ENCODE results near the gene GARNL3.

GARNL3 gene

DNA sequence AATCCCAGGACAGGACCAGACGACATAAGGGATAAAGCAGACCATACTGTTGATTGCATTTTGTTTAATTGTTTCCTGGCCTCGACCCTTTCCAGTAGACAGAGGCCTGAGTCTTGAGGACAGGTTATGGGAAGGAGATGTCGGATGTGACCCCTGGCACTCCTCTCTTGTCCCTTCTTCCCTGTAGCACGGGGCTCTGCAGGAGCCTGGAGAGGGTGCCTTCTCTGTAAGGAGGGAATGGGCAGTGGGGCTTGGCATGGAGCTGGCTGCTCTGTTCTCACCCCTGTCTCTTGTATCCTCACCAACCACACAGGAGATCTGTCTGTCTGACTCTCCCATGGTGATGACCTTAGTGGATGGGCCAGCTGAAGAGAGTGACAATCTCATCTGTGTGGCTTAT is 92.3 kb downstream of the GARNL3 start:
- no peak for DNase-seq

DNA sequence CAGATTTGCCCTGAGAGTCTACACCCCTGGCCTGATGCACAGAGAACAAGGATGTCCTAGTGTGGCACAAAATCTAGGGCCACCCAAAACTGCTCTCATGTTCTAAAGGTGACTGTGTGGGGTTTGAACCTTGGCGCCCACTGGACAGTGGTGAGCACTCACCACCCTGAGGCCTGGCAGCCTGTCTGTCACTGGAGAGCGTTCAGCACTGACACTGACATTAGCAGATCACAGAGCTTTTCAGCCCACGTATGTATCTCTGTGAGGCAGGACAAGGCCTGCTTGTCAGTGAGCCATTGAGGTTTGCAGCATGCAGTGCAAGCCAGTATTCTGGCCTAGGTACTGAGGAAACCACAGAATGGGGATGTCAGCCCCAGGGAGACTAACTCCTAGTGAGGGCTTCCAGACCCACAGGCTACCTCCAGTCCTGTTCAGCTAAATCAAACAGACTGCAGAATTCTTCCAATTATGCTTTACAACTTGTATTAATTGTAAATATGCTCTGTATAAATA is 93.5 kb downstream of the GARNL3 start:
- DNase-seq = no peak

DNA sequence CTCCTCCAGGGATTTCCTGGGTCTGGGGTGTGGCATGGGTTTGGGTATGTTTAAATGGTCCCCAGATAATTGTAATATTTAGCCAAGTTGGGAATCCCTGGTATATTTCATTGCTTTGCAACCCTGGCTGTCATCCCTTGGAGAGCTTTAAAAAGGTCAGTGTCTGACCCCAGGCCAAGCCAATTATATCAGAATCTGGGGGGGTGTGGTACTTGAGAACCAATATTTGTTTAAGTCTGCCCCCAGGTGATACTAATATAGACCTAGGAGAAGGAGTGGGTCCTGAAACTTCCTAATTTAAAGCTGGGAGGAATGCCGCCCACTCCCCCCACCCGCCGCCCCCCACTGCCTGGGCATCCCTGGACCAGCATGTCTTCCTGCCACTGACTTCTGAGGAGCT is 94.2 kb downstream of the GARNL3 start:
- DNase-seq = no peak

DNA sequence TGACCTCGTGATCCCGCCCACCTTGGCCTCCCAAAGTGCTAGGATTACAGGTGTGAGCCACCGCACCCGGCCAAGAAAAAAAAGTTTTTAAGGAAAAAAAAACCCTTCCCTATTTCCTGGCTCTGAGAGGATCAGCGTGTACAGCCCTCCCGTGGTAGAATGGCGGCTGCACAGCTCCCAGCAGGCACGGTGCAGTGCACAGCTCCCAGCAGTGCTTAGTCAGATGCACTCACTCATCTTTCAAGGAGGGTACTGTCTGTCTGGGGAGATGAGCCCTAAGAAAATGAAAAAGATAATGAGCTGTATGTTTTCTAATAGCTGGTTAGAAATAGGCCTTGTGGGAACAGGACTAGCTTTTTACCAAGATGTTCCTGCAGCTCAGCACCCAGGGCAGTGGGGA is 95.7 kb downstream of the GARNL3 start:
- no peak for DNase-seq

DNA sequence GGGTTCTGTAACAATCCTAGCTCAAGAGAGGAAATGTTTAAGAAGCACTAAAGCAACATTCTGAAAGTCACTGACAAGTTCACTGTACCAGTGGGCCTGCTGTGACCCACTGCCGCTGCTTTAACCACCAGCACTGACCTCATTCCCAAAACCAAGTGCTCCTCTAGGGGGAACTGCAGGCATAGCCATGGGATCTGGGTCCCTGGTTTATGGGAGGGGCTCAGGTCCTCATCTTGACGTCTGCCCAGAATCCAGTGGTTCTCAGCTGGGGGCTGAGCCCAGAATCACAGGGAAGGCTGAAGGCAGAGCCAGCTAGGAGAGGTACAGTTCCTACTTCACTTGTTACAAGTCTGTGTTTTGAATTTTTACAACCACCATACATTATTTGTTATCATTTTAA is 96.3 kb downstream of the GARNL3 start:
- DNase-seq = no peak

DNA sequence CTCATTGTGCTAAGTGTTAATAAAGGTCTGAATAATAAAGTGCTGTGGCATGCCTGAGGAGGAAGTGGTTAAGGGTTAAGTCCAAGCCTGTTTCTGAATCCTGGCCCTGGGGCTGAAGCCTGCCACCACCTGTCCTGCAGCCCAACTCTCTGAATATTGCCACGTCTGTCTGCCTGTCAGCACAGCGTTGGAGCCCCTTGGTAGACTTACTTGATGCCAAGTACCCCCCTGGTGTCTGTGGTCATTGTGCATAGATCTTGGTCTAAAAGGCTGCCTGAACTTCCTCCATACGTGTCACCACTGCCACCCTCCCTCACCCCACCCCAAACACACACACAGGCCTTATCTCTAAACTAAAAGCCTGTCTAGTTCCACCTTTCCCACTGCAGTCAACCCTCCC is 97.0 kb downstream of the GARNL3 start:
- DNase-seq = no peak

DNA sequence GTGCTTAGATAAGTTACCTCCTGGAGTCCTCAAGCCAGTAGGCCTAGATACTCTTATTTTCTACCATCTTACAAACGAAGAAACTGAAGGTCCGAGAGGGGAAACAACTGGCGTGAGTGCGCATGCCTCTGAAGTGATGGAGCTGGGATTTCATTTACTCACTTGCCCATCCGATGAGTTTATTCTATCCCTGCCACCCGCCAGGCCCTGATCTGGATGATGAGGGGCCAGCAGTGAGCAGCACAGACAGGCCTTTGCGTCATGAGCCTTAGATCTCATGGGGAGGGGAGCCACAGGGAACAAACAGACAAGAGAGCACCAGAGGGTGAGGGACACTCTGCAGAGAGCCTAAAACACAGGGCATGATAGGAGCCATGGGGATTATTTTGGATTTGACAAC is 98.3 kb downstream of the GARNL3 start:
- no peak for DNase-seq

DNA sequence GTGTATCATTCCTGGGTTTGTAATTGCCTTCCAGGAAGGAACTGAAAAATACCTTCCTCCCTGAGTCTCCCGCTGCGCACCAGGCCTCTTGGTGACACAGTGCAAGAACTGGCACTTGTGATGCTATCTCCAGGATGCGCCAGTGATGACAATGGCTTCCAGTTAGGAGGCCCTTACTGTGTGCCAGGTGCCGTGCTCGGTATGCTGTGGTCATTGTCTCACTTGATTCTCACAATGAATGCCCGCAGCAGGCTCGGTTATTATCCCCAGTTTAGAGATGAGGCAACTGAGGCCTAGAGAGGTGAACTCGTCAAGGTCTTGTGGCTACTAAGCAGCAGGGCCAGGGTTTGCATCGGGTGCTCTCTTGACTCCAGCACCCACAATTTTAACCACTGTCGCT is 100.9 kb downstream of the GARNL3 start:
- DNase-seq = no peak

DNA sequence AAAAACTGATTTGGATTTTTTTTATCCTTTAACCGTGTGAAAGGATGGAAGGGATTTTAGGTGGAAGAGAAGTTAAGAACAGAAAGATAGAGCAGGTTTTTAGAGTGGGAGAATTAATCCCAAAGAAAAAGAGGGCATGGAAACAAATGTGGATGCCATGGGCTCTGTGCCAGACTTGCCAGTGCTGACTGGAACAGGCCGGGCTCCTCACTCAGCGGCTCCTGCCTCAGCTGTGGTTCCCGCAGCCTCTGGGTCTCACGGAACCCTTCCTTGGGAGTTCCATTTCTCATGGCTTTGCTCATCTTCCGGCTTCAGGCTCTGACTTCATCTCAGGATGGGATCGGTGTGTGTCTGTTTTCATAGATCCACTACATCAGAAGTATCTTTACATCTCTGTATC is 102.0 kb downstream of the GARNL3 start:
- DNase-seq = no peak

DNA sequence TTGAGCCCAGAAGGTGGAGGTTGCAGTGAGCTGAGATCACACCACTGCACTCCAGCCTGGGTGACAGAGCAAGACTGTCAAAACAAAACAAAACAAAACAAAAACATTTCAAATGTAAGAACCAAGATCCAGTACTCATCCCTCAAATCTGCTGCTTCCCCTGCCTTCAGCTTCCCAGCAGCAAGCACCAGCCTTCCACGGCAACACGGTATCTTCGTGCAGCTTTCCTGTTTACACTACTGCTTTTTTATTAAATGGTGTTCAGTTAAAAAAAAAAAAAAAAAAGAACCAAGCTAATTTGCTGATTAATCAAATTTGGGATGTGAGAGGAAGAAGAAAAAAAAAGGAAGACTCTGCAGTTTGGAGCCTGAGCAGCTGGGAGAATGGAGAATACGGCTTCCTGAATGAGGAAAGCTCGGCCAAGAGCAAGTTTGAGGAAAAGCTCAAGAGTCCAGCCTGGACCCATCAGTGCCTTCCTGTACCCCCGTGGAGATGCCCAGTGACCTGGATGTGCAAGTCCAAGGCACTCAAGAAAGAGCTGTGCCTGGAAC is 104.4 kb downstream of the GARNL3 start:
- DNase-seq = no peak

DNA sequence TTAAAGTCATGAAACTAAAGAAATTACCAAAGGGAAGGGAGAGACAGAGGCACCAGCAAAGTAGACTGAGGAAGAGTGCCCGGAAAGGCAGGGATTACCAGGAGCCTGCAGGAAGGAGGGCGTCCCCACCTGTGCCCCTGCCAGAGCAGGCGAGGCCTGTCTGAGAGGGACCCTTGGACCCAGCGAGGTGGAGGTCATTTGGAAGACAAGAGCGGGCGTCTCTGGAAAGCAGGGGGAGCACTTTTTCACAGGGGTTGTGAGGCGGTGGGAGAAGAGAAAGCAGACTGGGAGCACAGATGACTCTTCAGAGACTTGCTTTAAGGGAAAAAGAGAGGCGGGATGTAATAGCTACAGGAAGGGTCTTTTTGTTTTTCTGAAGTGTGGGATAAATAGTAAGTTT is 104.9 kb downstream of the GARNL3 start:
- DNase-seq = no peak

DNA sequence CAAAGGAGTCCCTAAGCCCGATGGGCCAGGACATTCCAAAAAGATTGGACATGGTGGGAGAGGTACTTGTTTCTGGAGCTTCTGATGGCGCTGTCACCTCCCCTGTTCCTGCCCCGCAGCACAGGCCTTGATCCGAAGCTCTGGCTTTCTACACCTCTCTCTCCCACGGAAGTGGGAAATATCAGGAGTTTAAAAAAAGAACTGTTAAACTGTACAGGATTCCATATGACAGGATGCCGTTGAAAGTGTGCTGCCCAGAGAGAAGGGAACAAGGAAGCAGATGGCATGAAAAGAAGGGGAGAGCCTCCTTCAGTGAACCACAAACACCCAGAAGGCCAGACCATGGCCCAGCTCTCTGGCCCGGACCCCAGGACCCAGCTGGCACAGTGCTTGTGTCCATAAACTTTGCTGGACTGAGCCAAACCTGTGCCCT is 105.6 kb downstream of the GARNL3 start:
- DNase-seq = no peak

DNA sequence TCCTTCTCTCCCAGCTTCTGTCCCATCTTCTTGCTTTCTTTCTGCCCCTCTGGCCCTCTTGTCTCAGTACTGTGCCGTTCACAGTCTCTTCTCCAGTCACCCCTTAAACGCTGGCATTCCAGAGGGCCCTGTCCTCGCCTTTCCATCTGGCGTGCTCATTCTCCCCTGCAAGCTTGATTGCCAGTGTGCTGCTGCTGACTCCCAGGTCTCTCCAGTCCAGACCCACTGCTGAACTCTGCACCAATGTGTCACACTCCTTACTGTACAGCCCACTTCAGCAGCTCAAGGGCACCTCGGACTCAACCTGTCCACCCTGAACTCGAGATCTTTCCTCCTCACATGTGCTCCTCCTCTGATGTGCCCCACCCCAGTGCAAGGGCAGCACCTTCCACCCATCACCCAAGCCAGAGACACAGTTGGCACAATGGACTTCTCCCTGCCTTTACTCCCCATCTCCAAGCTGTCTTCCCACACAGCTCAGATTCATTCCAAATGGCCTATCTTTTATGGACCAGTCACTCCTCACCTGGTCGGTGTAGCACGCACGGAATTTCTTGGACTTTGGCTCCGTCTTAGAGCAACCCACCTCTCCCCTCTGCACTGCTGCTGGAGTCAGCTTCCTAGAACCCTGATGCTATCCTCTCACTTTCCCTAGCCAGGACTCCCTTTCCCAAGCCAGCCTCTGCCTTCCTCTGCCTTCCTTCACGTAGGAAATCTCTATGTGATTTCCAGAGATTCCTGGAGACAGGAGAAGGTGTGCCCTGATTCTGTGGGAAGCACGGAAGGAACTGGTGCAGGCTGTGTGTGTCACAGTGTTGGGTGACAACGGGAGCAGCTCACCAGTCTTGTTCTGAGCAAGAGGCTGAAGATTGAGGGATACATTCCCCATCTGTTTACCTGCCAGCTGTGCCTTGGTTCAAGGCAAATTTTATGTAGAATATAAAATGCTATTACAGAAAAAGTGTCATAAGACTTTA is 106.4 kb downstream of the GARNL3 start:
- DNase-seq = no peak

DNA sequence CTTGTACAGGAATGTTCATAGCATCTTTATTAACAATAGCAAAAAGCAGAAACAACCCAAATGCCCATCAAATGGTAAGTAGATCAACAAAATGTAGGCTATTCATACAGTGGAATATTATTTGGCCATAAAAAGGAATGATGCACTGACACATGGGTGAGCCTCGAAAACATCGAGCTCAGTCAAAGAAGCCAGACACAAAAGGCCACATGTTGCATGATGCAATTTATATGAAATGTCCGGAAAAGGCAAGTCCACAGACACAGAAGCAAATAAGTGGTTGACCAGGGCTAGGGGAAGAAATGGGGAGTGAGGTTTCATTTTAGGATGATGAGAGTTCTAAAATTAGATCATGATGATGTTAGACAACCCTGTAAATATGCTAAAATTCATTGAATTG is 115.9 kb downstream of the GARNL3 start:
- no peak for DNase-seq

DNA sequence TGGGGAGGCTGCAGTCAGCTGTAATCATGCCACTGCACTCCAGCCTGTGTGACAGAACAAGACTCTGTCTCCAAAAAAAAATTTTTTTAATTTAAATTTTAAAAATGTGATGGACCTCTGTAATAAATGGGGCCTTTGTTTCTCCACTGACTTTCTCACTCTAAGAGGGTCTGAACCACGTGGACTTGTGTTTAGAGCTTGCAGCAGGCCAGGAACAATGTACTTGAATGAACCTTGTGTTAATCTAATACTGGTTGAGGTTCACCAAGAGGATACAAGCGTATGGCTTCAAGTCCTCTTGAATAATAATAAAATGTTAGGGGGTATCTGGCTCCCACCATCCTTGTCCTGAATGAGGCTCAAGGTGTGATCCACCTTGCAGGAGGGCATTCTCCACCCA is 118.0 kb downstream of the GARNL3 start:
- DNase-seq = no peak

DNA sequence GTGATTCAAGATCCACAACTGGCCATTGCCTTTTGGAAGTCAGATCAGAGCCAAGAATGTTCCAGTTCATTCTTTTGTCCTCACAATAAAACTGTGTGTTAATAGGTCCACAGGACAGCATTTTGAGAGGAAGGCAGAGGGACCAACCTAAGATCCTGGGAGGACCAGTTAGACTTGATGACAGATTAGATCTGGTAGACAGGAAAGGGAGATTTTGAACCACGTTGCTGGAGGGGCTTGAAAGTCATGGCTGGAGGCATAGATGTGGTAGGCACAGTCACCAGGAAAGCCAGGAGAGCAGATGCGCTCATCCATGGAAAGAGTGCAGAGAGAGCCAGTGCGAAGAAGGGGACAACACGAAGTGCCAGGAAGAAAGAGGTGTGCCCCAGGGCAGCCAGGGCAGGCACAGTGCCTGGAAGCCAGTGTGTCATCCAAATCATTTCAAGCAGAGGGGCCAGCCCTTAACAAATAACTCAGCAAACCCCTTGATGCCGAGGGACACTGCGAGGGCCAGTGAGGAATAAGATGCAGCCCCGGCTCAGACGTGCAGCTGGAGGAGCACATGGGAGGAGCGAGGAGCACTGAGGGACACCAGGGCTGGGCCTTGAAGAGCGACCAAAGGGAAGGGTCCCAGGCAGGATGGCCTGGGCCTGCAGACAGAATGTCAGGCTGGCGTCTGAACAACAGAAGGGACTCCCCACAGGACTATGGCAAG is 119.6 kb downstream of the GARNL3 start:
- DNase-seq = no peak

DNA sequence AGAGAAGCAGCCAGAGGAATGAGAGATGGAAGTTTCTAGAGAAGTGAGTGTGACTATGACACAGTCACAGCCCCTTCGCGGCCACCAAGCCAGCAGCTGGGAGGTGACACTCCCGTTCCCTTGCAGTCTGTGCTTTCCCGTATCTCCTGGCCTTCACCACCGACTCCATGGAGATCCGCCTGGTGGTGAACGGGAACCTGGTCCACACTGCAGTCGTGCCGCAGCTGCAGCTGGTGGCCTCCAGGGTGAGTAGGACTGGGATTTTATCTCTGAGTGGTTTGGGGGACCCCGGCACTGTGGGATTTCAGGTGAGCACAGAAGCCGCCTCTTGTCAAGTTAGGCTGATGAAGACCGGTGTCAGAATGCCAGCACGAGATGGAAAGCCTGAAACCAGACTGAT is 120.3 kb downstream of the GARNL3 start:
- no peak for DNase-seq

DNA sequence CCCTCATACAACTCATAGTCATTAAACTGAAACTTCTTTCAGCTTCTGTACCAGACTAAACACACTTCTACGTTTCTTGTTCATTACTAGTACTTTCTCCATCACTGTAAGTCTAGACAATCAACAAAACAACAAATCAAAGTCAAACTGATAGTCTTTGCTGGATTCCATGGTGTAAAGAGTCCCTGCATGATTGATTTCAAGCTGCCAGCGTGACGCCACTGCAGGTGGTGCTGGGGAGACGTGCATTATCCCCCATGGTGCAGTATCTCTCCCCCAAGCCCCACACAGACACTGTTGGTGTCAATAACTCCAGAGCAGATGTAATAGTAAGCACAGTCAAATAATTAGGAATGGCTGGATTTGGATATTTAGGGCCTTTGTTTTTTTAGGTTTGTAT is 121.7 kb downstream of the GARNL3 start:
- DNase-seq = no peak

DNA sequence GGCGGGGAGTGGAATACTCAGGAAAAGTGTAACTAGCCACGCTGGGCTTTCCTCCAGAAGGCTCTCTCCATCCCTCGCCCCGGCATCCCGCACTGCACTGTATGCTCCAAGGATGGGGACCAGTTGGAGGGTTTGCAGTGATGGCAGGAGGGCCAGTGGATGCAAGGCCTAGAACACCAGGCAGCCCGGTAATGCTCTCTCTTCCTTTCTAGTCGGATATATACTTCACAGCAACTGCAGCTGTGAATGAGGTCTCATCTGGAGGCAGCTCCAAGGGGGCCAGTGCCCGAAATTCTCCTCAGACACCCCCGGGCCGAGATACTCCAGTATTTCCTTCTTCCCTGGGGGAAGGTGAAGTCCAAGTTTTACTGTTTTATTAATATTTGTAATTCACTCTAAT is 122.4 kb downstream of the GARNL3 start:
- DNase-seq = no peak

DNA sequence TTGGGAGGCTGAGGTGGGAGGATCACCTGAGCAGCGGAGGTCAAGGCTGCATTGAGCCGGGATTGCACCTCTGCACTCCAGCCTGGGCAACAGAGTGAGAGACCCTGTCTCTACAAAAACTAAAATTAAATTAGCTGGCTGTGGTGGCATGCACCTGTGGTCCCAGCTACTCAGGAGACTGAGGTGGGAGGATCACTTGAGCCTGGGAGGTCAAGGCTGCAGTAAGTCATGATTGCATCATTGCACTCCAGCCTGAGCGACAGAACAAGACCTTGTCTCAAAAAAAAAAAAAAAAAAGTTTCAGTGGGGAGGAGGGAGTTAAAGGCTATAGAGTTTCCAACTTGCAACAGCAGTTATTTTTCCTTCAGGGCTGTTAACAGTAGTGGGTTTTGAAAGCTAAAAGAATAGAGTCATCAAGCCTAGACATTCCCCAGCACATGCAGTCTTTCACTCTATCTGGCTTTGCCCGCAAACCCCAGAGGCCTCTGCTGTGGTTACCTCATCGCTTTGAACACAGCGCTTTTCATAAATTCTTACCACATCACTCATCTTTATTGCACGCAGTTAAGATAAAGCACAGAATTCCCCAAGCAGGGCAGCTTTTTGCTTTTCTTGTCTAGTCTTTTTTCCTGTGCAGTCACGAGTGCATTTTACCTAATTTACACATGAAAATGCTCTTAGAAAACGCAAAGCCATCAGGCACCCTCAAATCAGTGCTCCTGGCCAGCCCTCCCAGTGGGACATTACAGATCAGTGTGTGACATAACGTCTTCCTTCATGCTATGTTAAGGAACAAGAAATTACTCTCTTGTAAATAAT is 123.7 kb downstream of the GARNL3 start:
- no peak for DNase-seq

DNA sequence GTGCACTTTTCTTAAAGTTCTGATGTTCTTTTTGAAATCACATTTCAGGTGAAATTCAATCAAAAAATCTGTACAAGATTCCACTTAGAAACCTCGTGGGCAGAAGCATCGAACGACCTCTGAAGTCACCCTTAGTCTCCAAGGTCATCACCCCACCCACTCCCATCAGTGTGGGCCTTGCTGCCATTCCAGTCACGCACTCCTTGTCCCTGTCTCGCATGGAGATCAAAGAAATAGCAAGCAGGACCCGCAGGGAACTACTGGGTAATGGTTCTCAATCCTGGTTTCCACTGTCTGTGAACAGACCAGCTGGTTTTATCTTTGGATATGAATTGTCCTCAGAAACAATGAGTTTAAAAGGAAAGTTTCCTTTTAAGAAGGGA is 124.3 kb downstream of the GARNL3 start:
- DNase-seq = no peak

DNA sequence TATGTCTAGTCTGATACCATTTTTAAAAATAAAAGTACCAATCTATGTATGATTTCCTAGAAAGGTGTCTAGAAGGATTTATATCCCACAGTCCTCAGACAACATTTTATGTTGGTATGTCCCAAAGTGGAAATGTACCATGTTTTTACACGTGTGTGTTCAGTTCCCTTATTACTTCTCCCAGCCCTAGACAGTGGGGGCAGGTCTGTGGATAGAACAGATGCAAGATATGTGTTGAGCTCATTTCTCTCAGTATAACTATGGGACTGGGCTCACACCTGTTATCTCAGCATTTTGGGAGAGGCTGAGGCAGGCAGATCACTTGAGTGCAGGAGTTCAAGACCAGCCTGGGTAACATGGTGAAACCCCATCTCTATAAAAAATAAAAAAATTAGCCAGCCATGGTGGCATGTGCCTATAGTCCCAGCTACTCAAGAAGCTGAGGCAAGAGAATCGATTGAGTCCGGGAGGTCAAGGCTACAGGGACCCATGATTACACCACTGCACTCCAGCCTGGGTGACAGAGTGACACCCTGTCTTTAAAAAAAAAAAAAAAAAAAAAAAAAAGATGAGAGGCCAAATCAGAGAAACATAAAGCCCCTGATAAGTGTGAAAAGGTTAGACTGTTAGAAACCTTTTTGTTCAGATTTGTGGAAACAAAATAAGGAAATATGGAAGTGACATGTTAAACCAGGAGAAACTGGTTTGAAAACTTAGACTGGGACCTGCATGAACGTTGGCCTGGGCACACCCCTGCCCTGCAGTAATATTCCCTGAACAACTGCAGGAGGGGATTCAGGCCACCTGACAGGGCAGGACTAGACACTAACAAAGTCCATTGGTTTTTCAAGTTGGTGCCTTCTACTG is 125.0 kb downstream of the GARNL3 start:
- no peak for DNase-seq
